HG03521 (cell line): Measurements from ENCODE around the gene RNF223.
"Not testable (repeated sequence)": the region's sequence is repeated elsewhere in the genome, so short reads cannot be mapped to it uniquely, and the experiment has no call there.

Source experiments
- ATAC-seq: cut with Tn5 transposase; IDR thresholded peaks from one replicate; pipeline ENCODE4 v1.9.1; 2021; ENCODE audit warnings: mild to moderate bottlenecking, moderate library complexity; ENCODE audit not compliant: unreplicated experiment

The RNF223 gene

GRCh38 chr1:1074631-1075147 is 583 bp upstream of the RNF223 start:
- no peak for ATAC-seq

- ATAC-seq, result no peak
Measured at GRCh38 chr1:1072849-1073742, 1.0 kb downstream of the RNF223 start.

GRCh38 chr1:1072299-1072848 is 1.7 kb downstream of the RNF223 start:
- ATAC-seq, result no peak

DNA sequence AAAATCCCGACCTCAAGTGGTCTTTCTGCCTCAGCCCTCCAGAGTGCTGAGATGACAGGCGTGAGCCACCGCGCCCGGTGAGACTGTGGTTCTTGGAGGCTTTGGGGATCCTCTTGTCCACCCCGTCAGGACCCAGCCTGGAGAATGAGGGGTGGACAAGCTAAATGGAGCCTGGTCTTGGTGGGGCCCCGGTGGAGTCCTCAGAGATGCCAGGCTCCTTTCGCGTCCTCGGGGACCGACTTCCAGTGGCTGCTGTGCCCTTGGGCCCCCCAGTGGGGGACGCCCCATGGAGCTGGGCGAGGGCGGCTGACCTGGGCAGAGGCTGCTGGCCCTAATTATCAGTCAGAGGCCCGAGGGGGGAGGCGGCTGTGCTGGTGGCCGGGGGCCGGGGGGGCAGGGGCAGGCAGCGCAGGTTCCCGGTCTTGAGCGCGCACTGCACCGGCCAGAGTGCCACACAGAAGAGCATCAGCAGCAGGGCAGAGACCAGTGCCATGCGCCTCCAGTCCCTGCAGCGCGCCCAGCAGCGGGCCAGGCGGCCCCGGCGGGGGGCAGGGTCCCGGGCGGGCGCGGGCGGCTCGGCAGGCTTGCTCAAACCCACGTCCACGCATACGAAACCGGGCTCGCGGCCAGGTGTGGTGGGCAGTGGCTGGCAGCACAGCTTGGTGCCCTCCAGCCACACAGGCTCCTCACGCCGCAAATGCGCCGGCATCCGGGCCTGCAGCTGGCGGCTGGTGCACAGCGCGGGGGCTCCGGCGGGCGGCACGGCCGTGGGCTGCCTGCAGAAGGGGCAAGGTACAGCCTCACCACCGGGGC is 2.4 kb downstream of the RNF223 start:
- ATAC-seq, result no peak

DNA sequence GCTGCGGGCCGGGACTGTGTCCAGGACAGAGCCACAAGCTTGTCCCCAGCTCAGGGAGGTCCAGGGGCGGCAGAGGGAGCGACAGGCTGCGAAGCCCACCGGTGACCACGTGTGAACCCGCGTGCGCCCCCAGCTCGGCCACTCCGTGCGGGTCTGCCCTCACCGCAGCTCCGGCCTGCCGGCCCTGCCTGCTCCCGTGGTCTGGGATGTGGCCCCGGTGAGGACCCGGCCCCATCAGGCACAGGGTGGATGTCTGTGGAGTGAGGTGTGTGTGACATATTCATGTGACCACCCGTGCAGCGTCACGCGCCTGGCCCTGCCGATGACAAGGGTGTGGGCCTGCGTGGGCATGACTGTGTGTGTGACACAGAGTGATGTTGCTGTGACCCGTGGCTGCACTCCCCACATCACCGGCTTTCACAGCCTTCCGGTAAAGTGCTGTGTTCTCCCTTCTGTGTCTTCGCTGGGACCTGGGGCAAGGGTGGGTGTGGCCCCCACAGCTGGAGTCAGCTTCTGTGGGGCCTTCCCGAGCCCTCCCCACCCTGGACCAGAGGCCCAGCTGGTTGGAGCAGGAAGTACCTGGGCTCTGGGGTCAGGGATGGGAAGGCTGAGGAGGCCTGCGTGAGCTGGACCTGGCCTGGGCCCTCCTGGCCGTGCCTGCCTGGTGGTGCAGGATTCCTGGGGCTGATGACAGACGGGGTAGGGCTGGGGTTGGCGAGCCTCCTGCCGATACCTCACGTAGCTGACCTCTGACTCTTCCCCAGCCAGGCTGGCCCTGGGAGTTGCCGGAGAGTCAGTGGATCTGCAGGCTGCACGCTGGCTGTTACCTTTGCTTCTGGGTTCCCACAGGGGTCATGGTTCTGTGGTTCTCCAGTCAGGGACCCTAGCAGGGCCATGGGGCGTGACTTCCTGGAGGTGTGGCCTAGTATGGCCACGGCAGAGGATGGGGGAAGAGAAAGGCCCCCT is 4.1 kb downstream of the RNF223 start:
- no peak for ATAC-seq

DNA sequence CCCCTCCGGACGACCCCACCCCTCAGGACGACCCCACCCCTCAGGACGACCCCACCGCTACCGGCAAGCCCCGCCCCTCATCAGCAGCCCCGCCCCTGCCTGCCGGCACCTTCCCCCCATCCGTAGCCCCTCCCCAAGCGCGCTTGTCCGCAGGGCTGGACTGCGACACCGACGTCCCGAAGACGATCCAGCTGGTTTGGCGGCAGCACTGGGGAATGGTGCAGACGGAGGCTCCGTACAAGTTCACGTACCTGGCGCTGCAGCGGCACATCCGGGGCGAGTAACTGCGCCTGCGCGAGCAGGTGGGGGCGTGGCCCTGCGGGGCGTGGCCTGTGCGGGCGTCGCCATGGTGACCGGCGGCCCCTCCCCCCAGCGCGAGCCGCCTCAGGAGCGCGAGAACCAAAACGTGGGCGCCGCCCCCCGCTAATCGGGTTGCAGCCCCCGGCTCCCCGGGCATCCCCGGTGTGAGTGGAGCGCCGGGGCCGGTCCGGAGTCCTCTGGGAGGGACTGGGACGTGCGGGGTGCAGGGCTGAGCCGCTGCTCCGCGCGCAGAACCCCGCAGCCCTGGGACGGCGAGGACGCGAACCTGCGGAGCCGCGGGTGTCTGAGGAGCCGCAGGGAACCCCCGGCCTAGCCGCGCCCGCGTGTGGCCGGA is 4.9 kb downstream of the RNF223 start:
- peak; percentile 39 for ATAC-seq

DNA sequence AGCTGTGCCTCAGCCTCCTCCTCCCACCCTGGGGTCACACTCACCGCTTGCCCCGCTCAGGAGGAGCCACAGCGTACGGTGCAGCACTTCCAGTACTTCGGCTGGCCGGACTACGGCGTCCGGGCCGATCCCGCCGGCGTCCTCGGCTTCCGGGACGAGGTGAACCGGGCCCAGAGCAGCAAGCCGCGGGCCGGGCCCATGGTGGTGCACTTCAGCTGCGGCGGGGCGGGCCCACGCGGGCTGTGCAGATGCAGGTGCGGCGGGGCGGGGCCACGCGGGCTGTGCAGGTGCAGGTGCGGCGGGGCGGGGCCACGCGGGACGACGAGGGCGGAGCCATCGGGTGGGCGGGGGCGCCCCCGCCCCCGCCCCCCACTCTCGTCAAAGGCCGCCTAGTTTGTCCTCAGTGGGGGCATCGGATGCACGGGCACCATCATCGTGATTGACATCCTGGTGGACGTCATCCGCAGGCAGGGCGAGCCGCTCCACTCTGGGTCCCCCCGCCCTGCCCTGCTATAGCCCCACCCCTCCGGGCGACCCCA is 5.5 kb downstream of the RNF223 start:
- ATAC-seq, result no peak

GRCh38 chr1:1067860-1068516 is 6.1 kb downstream of the RNF223 start:
- ATAC-seq, result no peak

DNA sequence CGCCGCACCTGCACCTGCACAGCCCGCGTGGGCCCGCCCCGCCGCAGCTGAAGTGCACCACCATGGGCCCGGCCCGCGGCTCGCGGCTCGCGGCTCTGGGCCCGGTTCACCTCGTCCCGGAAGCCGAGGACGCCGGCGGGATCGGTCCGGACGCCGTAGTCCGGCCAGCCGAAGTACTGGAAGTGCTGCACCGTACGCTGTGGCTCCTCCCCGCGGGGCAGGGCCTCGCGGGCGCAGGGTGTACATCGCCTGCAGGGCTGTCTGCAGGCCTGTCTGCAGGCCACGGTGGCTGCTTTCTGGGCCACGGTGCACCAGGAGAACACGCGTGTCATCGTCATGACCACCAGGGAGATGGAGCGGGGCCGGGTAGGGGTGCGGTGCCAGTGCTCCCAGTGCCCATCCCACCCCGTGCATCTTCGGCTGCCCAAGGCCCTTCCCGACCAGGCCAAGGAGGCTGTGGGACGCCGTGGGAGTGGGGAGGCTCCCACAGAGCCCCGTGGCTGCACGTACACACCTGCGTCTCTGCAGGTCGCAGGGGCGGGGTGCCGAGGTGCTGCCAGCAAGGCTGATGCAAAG is 6.7 kb downstream of the RNF223 start:
- no peak for ATAC-seq

DNA sequence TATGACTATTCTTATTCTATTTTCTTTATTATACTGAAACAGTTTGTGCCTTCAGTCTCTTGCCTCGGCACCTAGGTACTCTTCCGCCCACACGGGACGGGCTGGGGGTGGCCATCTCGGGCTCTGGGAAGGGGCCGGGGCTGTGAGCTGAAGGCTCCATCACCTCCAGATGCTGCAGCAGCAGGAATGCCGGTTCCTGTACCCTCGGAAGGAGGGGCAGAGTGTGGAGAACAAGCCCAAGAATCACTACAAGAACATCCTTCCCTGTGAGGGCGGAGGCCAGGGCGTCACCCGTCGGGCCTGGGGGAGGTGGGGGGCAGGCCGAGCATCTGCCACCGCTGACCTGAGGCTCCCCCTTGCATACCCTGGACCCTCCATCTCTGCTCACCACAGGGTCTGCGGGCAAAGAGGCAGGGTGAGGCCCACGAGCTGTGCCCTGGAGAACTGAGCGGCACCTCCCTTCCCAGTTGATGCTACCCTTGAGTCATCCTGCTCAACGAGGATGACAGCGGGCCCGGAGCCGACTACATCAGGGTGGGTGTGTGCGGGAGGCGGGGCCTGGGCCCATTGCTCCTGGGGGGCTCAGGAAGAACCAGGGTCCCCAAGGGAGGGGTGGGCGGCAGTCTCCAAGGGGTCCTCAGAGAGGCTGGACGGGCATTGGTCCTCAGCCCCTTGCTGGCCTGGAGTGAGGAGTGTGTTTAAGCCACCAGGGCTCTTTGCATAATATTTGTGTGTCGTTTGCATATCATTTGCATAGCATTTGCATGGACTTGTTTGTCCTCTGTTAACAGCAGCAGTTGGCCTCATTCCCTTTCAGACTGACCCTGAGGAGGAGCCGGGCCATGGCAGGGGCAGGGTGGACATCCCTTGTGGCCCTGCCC is 7.5 kb downstream of the RNF223 start:
- no peak for ATAC-seq

DNA sequence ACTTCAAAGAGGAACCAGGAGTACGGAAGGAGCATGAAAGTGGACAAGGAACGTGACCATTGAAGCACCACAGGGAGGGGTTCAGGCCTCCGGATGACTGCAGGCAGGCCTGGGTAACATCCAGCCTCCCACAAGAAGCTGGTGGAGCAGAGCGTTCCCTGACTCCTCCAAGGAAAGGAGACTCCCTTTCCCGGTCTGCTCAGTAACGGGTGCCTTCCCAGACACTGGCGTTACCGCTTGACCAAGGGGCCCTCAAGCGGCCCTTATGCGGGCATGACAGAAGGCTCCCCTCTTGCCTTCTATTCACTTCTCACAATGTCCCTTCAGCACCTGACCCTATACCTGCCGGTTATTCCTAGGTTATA is 8.2 kb downstream of the RNF223 start:
- not testable (repeated sequence) for ATAC-seq

GRCh38 chr1:1065265-1065939 is 8.7 kb downstream of the RNF223 start:
- ATAC-seq, result no peak

GRCh38 chr1:1063945-1064831 is 9.9 kb downstream of the RNF223 start:
- peak; percentile 36 for ATAC-seq

DNA sequence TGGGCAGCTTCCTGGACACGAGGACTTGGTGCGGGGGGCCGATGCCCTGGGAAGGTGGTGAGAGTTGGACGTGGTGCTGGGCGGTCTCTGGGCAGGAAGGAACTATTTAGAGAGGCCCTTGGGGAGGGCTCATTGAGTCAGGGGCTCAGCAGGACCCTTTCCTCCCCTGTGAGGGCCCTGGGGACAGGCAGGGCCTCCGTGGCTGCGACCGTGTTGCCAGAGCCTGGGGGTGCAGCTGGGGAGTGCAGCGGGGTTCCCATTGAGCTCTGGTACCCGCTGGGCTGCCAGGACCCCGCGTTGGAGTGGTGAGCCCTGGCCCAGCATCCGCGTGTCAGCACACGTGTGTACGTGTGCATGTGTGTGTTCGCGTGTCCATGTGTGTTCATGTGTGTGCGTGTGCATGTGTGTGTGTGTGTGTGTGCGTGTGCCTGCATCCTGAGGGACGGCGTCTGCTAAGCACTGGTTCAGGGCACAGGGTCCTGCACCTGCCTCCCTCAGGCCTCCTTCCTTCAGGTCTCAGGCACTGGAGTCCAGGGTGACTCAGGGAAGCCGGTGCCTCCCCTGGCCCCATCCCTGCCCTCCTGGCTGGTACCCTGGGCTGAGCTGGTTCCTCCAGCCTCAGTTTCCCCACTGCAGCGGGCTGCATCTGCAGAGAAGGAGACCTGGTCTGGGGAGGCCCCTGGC is 10.7 kb downstream of the RNF223 start:
- ATAC-seq, result no peak

DNA sequence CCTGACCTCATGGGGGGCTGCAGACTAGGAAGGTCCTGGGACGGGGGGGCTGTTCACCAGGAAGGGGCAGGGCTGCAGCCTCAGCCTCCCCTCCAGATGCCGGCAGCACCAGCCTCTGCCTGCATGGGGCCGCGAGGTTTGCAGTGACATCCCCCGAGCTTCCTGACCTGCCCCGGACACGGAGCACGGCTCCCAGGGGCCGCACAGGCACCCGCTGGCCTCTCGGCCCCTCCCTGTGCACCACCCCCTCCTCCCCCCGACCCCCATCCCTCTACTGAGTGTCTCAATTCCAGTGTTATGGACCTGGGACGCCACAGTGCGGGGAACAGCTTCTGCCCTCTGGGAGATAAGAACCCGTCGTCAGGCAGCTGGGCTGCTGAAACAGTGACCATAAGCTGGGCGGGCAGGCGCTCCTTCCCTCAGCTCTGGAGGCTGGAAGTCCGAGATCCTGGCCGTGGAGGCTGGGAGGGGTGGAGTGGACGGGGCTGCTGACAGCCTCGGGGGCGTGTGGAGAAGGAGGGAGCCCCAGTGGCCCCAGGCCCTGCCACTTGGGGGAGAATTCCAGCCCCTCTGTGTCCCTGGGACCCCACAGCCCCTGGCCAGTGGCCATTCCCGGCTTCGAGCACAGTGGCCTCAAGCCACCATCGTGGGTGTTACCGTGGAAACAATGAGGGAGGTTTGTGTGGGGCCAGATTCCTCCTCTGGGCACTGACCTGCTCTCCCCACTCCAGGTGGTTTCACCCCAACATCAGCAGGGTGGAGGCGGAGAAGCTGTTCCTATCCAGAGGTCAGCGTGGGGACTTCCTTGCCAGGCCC is 11.6 kb downstream of the RNF223 start:
- no peak for ATAC-seq
